ENCODE measurements around the gene TBCA.
"Not testable (repeated sequence)": the region's sequence is repeated elsewhere in the genome, so short reads cannot be mapped to it uniquely, and the experiment has no call there.

TBCA gene

DNA sequence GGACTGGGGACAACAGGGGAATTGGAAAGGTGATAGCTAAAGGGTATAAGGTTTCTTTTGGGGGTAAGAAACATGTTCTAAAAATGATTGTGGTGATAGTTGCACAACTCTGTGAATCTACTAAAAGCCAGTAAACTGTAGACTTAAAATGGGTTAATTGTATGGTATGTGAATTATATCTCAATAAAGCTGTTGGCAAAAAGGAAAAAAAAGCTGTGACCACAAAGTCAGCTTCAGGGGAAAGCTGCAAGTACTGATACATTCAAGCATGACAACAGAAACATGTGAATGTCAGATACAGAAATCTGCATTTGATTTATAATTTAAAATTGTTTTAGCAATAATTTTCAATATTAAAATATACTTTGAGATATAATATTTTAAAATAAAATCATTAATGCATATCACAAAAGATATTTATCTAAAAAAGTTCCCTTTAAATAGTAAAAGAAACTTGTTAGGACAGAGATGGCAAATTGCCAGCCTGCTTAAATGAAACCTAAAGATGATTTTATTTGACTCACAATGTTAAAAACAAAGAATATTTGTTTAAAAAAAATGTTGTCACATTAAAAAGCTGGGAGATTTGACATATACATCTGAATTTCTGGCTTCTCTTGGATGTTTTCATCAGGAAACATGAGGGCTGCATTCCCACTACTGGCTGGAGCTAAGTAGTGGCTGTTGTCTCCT, 66.0 kb downstream of the TBCA start:
- H3K27ac ChIP-seq, result no peak overlapping the region
- TF ChIP-seq, protein P1, sequence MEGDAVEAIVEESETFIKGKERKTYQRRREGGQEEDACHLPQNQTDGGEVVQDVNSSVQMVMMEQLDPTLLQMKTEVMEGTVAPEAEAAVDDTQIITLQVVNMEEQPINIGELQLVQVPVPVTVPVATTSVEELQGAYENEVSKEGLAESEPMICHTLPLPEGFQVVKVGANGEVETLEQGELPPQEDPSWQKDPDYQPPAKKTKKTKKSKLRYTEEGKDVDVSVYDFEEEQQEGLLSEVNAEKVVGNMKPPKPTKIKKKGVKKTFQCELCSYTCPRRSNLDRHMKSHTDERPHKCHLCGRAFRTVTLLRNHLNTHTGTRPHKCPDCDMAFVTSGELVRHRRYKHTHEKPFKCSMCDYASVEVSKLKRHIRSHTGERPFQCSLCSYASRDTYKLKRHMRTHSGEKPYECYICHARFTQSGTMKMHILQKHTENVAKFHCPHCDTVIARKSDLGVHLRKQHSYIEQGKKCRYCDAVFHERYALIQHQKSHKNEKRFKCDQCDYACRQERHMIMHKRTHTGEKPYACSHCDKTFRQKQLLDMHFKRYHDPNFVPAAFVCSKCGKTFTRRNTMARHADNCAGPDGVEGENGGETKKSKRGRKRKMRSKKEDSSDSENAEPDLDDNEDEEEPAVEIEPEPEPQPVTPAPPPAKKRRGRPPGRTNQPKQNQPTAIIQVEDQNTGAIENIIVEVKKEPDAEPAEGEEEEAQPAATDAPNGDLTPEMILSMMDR (conservative IDR thresholded peaks at IDR 0.05), result no peak
- TF ChIP-seq ZFX (IDR thresholded peaks at IDR 0.05), result no peak

DNA sequence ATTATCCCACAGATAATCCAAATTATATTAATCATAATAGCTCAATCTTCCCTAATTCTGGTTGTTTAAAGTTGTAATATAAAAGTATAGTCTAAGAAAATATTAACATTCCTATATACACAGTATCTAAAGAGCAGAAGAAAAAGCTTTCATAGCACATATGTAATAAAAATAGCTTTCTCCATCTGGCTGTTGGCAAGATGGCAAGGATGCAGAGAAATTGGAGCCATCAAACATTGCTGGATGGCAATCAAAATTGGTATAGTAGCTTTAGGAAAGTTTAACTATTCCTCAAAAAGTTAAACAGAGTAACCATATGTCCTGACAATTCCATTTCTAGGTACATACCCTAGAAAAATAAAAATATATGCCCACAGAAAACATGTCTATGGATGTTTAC, 66.8 kb downstream of the TBCA start:
- no peak overlapping the region for H3K27ac ChIP-seq
- TF ChIP-seq ZFX (IDR thresholded peaks at IDR 0.05), result no peak
- TF ChIP-seq, protein P1 (conservative IDR thresholded peaks at IDR 0.05), result no peak

DNA sequence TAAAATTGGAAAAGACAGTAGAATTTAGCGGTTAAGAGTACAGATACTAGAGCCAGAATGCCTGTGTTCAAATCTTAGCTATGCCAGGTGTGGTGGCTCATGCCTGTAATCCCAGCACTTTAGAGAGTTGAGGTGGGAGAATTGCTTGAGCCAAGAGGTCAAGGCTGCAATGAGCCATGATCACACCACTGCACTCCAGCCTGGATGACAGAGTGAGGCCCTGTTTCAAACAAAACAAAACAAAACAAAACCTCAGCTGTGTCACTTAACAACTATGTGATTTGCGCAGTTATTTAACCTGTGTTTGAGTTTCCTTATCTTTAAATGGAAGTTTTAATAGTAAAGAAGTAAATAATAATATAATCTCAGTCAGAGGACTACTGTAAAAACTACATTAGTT, 68.3 kb downstream of the TBCA start:
- no peak overlapping the region for H3K27ac ChIP-seq

DNA sequence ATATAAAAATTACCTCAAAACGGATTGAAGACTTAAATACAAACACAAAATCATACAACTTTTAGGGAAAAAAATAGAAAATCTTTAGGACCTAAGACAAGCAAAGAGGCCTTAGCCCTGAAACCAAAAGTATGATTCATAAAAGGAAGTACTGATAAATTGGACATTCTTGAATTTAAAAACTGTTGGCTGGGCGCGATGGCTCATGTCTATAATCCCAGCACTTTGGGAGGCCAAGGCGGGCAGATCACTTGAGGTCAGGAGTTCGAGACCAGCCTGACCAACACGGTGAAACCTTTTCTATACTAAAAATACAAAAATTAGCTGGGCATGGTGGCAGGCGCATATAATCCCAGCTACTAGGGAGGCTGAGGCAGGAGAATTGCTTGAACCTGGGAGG, 76.6 kb downstream of the TBCA start:
- not testable (repeated sequence) for H3K27ac ChIP-seq

More for the DNA sequence above, 68.3 kb downstream of the TBCA start:
- TF ChIP-seq, protein P1 (conservative IDR thresholded peaks at IDR 0.05), result no peak
- TF ChIP-seq ZFX (IDR thresholded peaks at IDR 0.05), result no peak

DNA sequence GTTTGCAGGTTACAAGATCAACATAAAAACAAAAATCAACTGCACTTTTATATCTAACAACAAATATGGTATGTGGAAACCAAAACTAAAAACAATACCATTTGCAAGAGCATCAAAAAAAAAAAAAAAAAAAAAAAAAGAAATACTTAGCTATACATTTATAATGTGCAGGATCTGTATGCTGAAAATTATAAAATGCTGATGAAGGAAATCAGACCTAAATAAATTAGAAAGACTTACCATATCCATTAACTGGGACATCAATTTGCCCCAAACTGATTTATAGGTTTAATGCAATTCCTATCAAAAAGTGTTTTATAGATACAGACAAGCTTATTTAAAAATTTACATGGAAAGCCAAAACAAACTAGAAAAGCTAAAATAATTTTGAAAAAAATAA, 77.2 kb downstream of the TBCA start:
- H3K27ac ChIP-seq, result no peak overlapping the region
- no peak for TF ChIP-seq ZFX (IDR thresholded peaks at IDR 0.05)
- TF ChIP-seq, protein P1 (conservative IDR thresholded peaks at IDR 0.05), result no peak

DNA sequence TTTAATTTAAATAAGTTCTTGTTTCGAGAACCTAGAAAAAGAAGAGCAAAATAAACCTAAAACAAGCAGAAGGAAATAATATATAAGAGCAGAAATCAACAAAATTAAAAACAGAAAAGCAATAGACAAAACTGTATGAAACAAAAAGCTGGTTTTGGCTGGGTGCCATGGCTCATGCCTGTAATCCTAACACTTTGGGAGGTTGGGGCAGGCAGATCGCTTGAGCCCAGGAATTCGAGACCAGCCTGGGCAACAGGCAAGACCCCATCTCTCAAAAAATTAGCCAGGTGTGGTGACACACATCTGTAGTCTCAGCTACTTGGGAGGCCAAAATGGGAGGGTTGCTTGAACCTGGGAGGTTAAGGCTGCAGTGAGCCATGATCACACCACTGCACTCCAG, 78.4 kb downstream of the TBCA start:
- H3K27ac ChIP-seq, result no peak overlapping the region
- TF ChIP-seq, protein P1 (conservative IDR thresholded peaks at IDR 0.05), result no peak
- no peak for TF ChIP-seq ZFX (IDR thresholded peaks at IDR 0.05)

DNA sequence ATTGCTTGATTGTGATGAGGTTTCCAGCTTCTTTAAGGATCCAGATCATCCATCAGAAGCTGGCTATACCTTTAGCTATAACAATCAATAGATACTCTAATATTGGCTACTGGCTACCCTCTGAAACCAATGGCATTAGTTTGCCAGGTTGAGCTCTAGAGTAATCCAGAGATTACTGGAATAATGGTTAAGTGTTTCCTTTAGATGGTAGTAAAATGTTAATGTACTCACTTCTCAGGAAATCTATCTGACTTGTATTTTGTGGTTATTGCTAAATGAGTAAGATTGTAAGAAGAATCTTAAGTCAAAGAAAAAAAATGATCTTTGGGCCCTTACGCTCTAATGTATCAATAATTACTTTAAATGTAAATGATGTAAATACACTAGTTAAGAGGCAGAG, 80.0 kb downstream of the TBCA start:
- H3K27ac ChIP-seq, result no peak overlapping the region
- TF ChIP-seq, protein P1 (conservative IDR thresholded peaks at IDR 0.05), result no peak
- no peak for TF ChIP-seq ZFX (IDR thresholded peaks at IDR 0.05)

DNA sequence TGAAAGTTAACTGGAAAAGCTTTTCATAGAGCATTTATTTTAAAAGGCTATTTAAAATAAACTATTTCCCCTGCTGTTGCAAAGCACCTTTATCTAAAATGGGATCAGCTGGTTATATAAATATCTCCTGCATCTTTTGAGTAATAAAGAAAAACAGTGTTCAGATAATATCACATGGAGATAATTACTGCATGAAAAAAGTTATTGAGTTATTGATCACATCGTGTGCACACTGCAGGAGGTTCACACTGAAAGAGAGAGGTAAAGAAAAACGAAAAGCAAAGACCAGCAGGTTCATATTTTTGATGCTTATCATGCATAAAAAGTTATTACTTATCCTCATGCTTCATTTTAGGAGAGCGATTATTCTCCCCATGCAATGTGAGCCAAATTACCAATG, 82.2 kb downstream of the TBCA start:
- H3K27ac ChIP-seq, result no peak overlapping the region
- no peak for TF ChIP-seq ZFX (IDR thresholded peaks at IDR 0.05)
- TF ChIP-seq, protein P1 (conservative IDR thresholded peaks at IDR 0.05), result no peak

All from C4-2B (cell line).